Measurements from ENCODE around the gene LPP. TPM values are rescaled to one million over a fixed set of nuclear protein-coding genes. Genes with fewer than 3 reads are reported as not detected.

The LPP gene
- total RNA-seq, 1 experiment from 2014 or later = 264 TPM

- intact Hi-C loops (cut with micrococcal nuclease; ENCODE audit: unreplicated experiment) = no loop called here
- Mint-ChIP-seq H3K27me3 (ENCODE audit: unreplicated experiment) (no peaks in the 10 kb centered on the region), H3K4me1 (ENCODE audit: low read depth, unreplicated experiment) (peaks cover 54% of the 10 kb centered on the region), H3K4me3 (ENCODE audit: low read depth, unreplicated experiment) (no peak overlapping the region), H3K27ac (ENCODE audit: unreplicated experiment) (no peak overlapping the region), H3K9me3 (ENCODE audit: low read depth, unreplicated experiment) (peaks cover 7% of the 10 kb centered on the region), H3K36me3 (ENCODE audit: insufficient read depth, unreplicated experiment) (peaks cover 6% of the 10 kb centered on the region)
- CTCF ChIA-PET = interaction anchor here (0.5 to 1.2 kb wide), 2 partner anchors 10 to 224 kb away, joined by 3 to 4 read pairs; no protein-coding TSS in a partner anchor
- DNase-seq = no peak
- TF ChIP-seq CTCF (IDR thresholded peaks at IDR 0.05; ENCODE audit: unreplicated experiment) = no peak
- BruUV-seq (replicated peaks) = no TSS peak
These were observed 100.6 kb downstream of the LPP start for GRCh38 chr3:188254520-188255070.

- BruUV-seq (replicated peaks) = no TSS peak
- CTCF ChIA-PET = interaction anchor here (0.5 to 1.2 kb wide), 2 partner anchors 10 to 225 kb away, joined by 3 to 4 read pairs; no protein-coding TSS in a partner anchor
These were observed 101.2 kb downstream of the LPP start for GRCh38 chr3:188255190-188255589.

GRCh38 chr3:188256758-188257157 is 102.8 kb downstream of the LPP start:
- peaks cover 35% of the 10 kb centered on the region for H3K4me1 Mint-ChIP-seq (ENCODE audit: low read depth, unreplicated experiment)
- intact Hi-C loops (cut with micrococcal nuclease; ENCODE audit: unreplicated experiment) = no loop called here
- peaks cover 6% of the 10 kb centered on the region for H3K36me3 Mint-ChIP-seq (ENCODE audit: insufficient read depth, unreplicated experiment)
- no peak overlapping the region for H3K27ac Mint-ChIP-seq (ENCODE audit: unreplicated experiment)
- DNase-seq = no peak
- H3K9me3 Mint-ChIP-seq (ENCODE audit: low read depth, unreplicated experiment) = peaks cover 4% of the 10 kb centered on the region
- CTCF ChIA-PET = interaction anchor here (0.6 to 1.2 kb wide), 2 partner anchors 8 to 93 kb away, joined by 3 read pairs; no protein-coding TSS in a partner anchor
- no peaks in the 10 kb centered on the region for H3K27me3 Mint-ChIP-seq (ENCODE audit: unreplicated experiment)
- no peak for TF ChIP-seq CTCF (IDR thresholded peaks at IDR 0.05; ENCODE audit: unreplicated experiment)
- BruUV-seq (replicated peaks) = no TSS peak
- H3K4me3 Mint-ChIP-seq (ENCODE audit: low read depth, unreplicated experiment) = no peak overlapping the region

More at GRCh38 chr3:188255190-188255589, 101.2 kb downstream of the LPP start:
- H3K4me3 Mint-ChIP-seq (ENCODE audit: low read depth, unreplicated experiment) = no peak overlapping the region
- H3K4me1 Mint-ChIP-seq (ENCODE audit: low read depth, unreplicated experiment) = peaks cover 51% of the 10 kb centered on the region
- peaks cover 6% of the 10 kb centered on the region for H3K36me3 Mint-ChIP-seq (ENCODE audit: insufficient read depth, unreplicated experiment)
- intact Hi-C loops (cut with micrococcal nuclease; ENCODE audit: unreplicated experiment) = no loop called here
- no peak for DNase-seq
- no peaks in the 10 kb centered on the region for H3K27me3 Mint-ChIP-seq (ENCODE audit: unreplicated experiment)
- no peak overlapping the region for H3K27ac Mint-ChIP-seq (ENCODE audit: unreplicated experiment)
- no peak for TF ChIP-seq CTCF (IDR thresholded peaks at IDR 0.05; ENCODE audit: unreplicated experiment)
- H3K9me3 Mint-ChIP-seq (ENCODE audit: low read depth, unreplicated experiment) = peaks cover 7% of the 10 kb centered on the region

GRCh38 chr3:188257384-188258026 is 103.5 kb downstream of the LPP start:
- Mint-ChIP-seq H3K27me3 (ENCODE audit: unreplicated experiment) (no peaks in the 10 kb centered on the region), H3K4me3 (ENCODE audit: low read depth, unreplicated experiment) (no peak overlapping the region), H3K27ac (ENCODE audit: unreplicated experiment) (no peak overlapping the region), H3K36me3 (ENCODE audit: insufficient read depth, unreplicated experiment) (no peaks in the 10 kb centered on the region), H3K9me3 (ENCODE audit: low read depth, unreplicated experiment) (no peaks in the 10 kb centered on the region), H3K4me1 (ENCODE audit: low read depth, unreplicated experiment) (peaks cover 33% of the 10 kb centered on the region)
- no peak for TF ChIP-seq CTCF (IDR thresholded peaks at IDR 0.05; ENCODE audit: unreplicated experiment)
- DNase-seq = no peak
- intact Hi-C loops (cut with micrococcal nuclease; ENCODE audit: unreplicated experiment) = no loop called here
- BruUV-seq (replicated peaks) = no TSS peak
- CTCF ChIA-PET = interaction anchor here (1.2 kb wide), 1 partner anchor 9 kb away, joined by 3 read pairs; no protein-coding TSS in a partner anchor
